ENCODE results near the gene CSRP3.

GRCh38 chr11:19200410-19201201, 1.2 kb downstream of the CSRP3 start:
- no peak for TF ChIP-seq CTCF (IDR thresholded peaks at IDR 0.05; ENCODE audit: low read depth, low read length)
- TF ChIP-seq POLR2A (IDR thresholded peaks at IDR 0.05; ENCODE audit: extremely low read depth, insufficient read length): no peak
- TF ChIP-seq MAX (IDR thresholded peaks at IDR 0.05; ENCODE audit: low read depth, low read length): no peak
- TF ChIP-seq MYC (IDR thresholded peaks at IDR 0.05; ENCODE audit: low read depth, low read length): no peak
